GM19463 (cell line): ENCODE results near the gene NOS3.

ENCODE experiments used
- ATAC-seq: cut with Tn5 transposase; IDR thresholded peaks from one replicate; pipeline ENCODE4 v1.9.1; 2021; ENCODE audit warnings: mild to moderate bottlenecking, moderate library complexity; ENCODE audit not compliant: unreplicated experiment

The NOS3 gene

DNA sequence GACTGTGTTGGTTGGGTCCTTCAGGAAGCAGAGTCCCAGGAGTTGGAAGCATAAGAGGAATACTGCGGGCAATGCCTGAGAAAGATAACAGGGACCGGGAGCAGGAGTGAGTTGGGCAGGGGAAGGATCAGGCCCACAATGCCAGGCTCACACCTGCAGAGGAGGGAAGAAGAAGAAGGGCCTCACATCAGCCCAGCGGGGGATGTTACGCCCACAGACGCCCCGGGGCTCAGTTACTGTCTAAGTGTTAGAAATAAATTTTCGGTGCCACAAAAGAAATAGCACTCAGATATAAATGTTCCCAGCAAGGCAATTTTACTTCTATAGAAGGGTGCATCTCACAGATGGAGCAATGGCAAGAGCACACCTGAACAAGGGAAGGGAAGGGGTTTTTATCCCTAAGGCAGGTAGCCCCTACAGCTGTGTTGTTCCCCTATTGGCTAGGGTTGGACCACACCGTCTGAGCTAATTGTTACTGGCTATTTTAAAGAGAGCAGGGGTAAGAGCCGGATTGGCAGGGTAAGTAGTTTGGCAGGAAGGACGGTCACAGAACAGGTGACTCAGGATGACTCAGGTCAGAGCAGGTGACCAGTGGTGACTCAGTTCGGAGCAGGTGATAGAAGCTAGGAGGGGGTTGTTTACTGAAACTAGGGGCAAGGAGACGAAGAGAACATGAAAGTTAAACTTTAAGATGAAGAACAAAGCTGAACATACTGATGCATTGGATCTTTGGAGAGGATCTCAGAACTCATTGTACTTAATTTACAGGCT lies at the start of gene NOS3:
Gene NOS3, plus strand, starts transcription at position 602 of the 771 bp plus-strand sequence. CDS start 2,787 bp downstream, outside the sequence.
- ATAC-seq: no peak

DNA sequence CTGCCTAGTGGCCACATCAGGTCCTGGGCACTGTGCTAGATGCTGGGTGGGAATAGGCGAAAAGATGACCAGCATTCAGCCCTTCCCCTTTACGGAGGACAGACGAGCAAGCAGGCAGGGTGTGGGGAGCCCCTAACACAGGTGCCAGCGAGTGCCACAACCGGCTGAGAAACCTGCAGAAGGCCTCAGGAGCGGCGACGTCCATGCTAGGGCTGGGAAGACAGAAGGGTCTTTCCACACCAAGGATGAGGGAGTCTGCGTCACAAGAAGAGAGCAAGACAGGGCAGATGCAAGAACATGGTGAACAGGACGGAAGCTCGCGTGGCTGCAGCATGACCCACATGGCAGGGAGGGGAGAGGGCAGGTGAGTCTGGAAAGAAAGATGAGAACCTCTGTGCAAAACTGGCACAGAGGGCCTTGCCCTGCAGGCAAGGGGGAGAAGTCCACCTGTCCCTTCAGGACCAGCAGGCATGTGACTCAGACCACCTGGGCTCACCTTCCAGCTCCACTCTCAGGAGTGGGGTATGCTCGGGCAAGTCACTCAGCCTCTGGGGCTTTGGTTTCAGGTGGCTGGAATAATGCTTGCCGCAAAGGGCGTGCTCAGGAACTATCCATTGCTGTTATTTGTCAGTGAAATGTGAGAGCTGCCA lies 49.3 kb upstream of the NOS3 start:
- ATAC-seq: no peak

- peak; percentile 57 for ATAC-seq
These were observed 48.7 kb upstream of the NOS3 start for GRCh38 chr7:150942001-150942590.

GRCh38 chr7:150942591-150943452 lies 48.0 kb upstream of the NOS3 start:
- no peak for ATAC-seq

DNA sequence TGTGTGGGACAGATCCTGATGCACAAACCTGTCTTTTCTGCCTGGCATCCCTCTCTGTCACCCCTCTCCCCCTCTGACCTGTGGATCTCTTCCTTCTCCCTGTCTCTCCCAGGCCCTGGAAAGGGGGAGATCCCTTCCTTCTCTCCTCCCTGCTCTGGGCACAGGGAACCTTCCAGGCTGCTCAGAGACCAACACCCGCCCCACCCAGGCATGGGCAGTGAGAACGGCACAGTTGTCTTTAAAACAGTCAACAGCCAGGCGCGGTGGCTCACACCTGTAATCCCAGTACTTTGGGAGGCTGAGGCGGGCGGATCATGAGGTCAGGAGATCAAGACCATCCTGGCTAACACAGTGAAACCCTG lies 47.4 kb upstream of the NOS3 start:
- ATAC-seq: no peak

DNA sequence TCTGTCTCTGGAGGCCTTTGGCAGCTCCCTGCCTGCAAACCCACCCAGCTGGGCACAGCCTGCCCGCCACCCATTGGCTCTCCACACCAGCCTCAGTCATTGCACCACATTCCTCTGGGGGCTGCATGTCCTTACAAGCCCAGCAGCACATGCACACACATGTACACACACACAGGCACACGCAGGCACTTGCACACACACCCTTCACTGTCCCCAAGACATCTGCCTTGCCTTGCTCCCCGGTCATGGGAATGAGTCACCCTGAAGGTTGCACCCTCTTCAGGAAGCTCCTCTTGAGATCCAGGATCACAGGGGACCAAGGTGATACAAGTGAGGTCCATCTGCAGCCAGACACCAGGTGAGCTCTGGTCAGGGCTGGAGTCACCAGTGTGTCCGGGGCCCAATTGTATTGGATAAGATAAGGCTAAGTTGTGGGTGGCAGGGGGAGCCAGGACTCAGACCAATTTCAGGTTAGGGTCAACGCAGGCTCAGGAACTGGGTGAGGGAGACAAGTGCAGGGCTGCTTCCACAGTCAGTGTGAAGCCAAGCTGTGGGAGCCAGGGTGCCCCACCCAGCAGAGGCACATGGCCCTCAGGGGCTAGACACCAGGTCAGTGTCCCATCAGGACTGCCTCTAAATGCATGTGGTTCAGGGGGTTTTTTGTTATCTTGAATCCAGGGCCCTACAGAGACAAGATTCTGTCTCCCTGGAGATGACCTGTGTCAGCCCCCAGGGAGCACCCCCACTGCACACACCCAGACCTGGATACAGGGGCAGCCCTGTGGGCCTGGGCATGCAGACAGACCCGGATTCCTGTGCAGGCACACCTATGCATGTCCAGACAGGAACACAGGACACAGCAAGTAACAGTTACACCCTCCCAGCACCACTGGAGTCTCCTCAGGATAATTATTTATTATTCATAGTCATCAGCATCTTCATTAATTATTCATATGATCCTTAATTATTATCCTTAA lies 46.5 kb upstream of the NOS3 start:
- no peak for ATAC-seq

- no peak for ATAC-seq
These were observed 45.5 kb upstream of the NOS3 start for GRCh38 chr7:150945171-150945852.

DNA sequence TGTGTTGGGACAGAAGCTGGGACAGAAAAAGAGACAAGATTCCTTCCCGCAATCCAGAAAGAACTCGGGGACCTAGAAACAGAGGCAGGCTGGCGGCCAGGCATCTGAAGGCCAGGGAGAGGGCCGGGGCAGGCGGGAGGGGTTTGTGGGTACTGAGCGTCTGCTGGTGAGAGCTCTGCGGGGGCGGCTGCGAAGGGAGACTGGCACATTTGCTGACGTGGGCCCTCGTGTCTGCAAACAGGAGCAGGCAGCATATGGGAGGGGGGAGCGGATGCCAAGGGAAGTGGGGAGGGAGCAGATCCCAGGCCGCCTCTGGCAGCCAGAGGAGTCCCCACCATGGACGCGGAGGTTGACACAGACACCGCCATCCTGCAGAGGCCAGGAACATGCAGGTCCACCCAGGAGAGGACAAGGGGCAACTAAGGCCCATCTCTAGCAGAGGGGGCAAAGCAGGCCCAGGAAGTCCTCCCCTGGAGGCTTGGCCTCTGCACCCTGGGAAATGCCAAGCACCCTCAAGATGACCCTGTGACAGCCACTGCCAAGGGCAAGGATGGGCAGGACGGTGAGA lies 44.9 kb upstream of the NOS3 start:
- no peak for ATAC-seq

- ATAC-seq: no peak
These were observed 44.2 kb upstream of the NOS3 start for GRCh38 chr7:150946421-150947240.

GRCh38 chr7:150947241-150947745 lies 43.5 kb upstream of the NOS3 start:
- ATAC-seq: no peak

DNA sequence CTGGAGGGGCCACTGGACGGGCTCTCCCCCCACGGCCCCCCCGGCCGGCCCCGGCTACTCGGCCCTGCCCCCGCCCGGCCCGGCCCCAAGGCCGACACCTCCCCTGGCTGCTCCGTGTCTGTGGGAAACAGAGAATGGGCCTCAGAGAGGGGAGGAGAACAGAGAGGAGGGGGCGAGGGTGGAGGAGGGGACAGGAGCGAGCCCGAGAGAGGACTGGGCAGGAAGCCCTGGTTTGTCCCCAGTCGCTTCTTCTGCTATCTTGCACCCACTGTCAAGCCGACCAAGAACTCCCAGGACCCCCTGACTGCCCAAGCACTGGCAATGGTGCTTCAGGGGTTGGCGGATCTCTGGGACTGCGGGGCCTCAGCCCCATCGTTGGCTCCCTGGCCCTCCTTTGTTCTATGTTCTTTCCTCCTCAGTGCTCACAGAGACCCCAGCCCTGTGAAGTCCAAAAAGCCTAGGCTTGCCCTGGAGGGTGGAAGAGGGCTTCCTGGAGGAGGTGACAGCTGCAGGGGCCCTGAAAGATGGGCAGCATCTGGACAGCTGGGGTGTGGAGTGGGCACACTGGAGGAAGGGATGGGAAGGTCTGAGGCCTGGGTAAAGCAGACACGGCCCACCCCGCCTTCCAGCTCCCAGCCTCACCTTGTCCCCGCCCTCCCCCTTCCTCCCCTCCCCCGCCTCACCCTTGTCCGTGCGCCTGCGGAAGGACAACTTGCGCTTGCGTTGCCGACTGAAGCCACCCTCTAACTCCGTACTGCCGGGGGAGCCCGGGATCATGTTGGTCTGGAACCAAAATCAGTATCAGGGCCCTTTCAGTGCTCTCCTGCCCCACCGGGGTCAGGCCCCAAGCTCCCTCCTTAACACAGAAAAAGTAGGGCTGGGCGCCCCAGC lies 42.8 kb upstream of the NOS3 start:
- no peak for ATAC-seq

- ATAC-seq: no peak
These were observed 42.0 kb upstream of the NOS3 start for GRCh38 chr7:150948791-150949251.

DNA sequence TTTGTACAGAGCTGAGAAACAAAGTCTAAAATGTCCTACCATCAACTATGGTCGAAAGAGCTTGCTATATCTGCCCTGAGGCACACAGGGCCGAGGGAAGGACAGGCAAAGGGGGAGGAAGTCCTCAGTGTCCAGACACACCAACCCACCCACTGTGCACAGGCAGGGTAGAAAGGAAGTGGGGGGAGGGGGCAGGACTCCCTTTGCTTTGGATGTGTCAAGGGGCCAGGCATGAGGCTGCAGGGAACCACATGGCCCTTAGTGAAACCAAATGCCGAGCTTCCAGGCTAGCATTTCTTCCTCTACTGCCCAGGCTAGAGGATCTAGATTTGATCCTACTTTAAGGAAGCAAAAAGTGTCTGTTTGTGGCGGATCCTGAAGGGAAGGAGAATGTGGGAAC lies 41.3 kb upstream of the NOS3 start:
- no peak for ATAC-seq

- ATAC-seq: no peak
These were observed 40.8 kb upstream of the NOS3 start for GRCh38 chr7:150949971-150950491.

DNA sequence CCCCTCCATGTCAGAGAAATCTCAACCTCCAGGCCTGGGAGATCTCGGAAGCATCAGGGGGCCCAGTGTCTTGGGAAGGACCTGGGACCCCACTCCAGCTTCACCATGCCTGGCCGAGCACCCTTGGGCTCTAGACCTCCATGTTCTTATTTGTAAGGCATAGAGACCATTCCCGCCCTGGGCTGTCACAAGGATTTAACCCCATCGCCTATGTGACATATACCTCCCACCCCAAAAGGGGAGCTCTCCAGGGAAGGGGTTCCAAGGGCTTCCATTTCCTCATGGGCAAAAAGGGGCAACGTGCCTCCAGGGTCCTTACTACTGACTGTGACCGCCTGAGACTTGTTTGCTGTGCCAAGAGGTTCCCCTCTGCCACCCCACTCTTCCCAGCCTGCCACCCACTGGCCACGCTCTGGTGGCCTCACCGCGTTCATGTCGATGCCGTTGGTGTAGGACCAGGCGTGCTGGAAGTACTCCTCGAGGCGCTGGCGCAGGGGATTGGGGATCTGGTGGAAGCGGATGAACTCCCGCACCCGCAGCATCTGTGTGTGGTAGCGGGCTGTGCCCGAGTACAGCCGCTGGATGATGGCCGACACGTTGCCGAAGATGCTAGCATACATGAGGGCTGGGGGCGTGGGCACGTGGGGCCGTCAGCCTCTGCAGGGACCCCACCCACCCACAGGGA lies 40.2 kb upstream of the NOS3 start:
- no peak for ATAC-seq

DNA sequence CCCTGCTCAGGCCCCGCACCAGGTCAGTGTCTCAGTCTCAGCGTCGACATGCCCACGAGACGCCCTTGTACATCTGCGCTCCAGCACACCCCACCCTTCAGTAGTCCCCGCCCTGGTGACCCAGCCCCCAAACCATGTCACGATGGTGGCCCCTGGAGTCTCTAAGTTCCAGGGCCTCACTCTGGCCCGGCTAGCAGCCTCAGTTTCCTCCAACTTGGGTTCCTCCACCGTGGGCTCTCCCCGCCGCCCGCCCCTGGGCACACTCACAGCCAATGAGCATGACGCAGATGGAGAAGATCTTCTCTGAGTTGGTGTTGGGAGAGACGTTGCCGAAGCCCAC lies 39.7 kb upstream of the NOS3 start:
- ATAC-seq: no peak
